Putamen (tissue), 1 donor: ENCODE results near the gene NUP37.

ENCODE experiments used
- DNase-seq: peaks from one replicate; pipeline ENCODE4 v3.0.0-alpha.2; 2016; ENCODE audit warnings: low spot score

NUP37 gene

DNA sequence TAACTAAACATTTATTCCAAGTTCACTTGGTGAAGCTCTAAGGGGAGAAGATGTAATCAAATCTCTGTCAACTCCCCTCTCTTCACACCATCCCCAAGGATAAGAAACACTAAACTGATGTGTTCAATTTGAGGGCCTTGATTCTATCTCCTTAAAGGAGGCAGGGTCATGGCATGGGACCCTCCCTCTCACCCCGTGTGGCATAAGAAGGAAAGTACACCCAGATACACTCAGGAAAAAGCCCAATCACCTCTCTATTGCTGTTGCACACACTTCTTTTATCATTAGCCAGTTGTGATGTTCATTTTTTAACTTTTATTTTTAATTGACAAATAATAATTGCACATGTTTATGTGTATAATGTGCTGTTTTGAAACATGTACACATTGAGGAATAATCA, 93.2 kb downstream of the NUP37 start:
- no peak for DNase-seq

DNA sequence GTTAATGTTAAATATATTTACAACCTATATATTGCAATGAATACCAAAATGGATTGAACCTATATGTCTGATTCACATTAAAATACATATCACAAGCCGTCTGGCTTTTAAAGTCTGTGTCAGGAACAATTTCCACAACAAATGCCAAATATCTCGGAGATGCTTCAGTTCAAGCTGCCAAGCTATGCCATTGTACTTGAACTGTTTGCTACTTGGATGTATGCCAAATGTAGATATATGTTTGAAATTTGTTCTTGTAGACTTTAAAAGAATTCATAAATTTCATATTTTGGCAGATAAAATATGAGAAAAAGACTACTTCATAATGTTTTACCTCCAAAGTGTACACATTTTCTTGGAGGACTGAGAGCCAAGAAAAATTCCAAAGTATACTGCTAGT, 95.1 kb downstream of the NUP37 start:
- DNase-seq, result no peak

GRCh38 chr12:102023343-102023930, 96.5 kb downstream of the NUP37 start:
- DNase-seq, result no peak
